K562 (cell line): ENCODE data around the gene HS3ST3A1. TPM values are rescaled to one million over a fixed set of nuclear protein-coding genes. Genes with fewer than 3 reads are reported as not detected.

Experiments
- ATAC-seq: fragments of 200-7000 bp; cut with Tn5 transposase; 3 replicates; pipeline ENCODE4 v1.9.1; 2020; ENCODE audit warnings: moderate library complexity
- BruUV-seq: library from RNA; stranded (reverse); fragments of 400-500 nt; replicated peaks from 2 replicates; lab custom pipeline; 2021; lab: Mats Ljungman, UMichigan
- CTCF ChIA-PET: fragments of 300-600 bp; formaldehyde crosslinking; extraction: SDS; loops from one replicate; lab custom pipeline; 2021; ENCODE audit warnings: low intra/inter-chr PET ratio; lab: Yijun Ruan, JAX
- POLR2A ChIA-PET: fragments of 300-600, 350-650 bp; sonication (Branson Sonifier 250); formaldehyde crosslinking; extraction: SDS; loops from one replicate; lab custom pipeline; 2021; ENCODE audit warnings: antibody characterized with exemption, inconsistent platforms; lab: Yijun Ruan, JAX
- DNase-seq, 4 experiments: peaks; one replicate each; pipeline versions ENCODE4 v3.0.0 to v3.0.0-alpha.2; 2011 to 2018; ENCODE audit warnings: low spot score in 3 of 4, mixed read lengths in 3 of 4; ENCODE audit errors: extremely low read depth in 1 of 4
- FAIRE-seq: peaks from 2 replicates; lab custom pipeline; 2011; peaks lifted over from hg19 to GRCh38; lab: Jason Lieb, UNC
- H2AFZ ChIP-seq: 2 replicates; pipeline ENCODE4 v1.6.0; 2011; ENCODE audit warnings: low read depth, low read length, control low read depth, inconsistent platforms
- H3K27ac ChIP-seq: fragments of 200-600 bp; 3 replicates; pipeline ENCODE4 v1.8.0; 2011; ENCODE audit warnings: low read depth, mild to moderate bottlenecking, control low read depth, inconsistent platforms, low read length, moderate library complexity, mixed read lengths; ENCODE audit errors: extremely low read depth
- H3K27me3 ChIP-seq, 2 experiments: fragments of 300-600 bp in 1 of 2; 2 replicates in 1 of 2; 3 replicates in 1 of 2; pipeline versions ENCODE4 v1.6.0 to v1.8.0; 2011; ENCODE audit warnings: inconsistent platforms in 2 of 2, low read length in 2 of 2, mild to moderate bottlenecking in 1 of 2, mixed read lengths in 1 of 2, moderate library complexity in 1 of 2; ENCODE audit not compliant: control insufficient read depth in 2 of 2, insufficient read depth in 2 of 2
- H3K36me3 ChIP-seq: fragments of 300-600 bp; 3 replicates; pipeline ENCODE4 v1.8.0; 2011; ENCODE audit warnings: mild to moderate bottlenecking, low read length, inconsistent platforms; ENCODE audit not compliant: control insufficient read depth, insufficient read depth
- H3K4me1 ChIP-seq, 2 experiments: fragments of 200-600 bp in 1 of 2; replicated peaks in 1 of 2; 2 replicates in 1 of 2; 3 replicates in 1 of 2; pipeline versions ENCODE4 v1.5.1 to v1.8.0; 2011; ENCODE audit warnings: inconsistent platforms in 2 of 2, low read length in 2 of 2, mild to moderate bottlenecking in 1 of 2, mixed read lengths in 1 of 2, moderate library complexity in 1 of 2; ENCODE audit not compliant: control insufficient read depth in 2 of 2, insufficient read depth in 2 of 2
- H3K4me2 ChIP-seq: 2 replicates; pipeline ENCODE4 v1.6.1; 2011; ENCODE audit warnings: low read length, control low read depth, inconsistent platforms, mixed read lengths; ENCODE audit not compliant: insufficient read depth
- H3K4me3 ChIP-seq: fragments of 200-600 bp; sonication (generic), shearing (Covaris generic); 2 replicates; pipeline ENCODE4 v1.5.1; 2016; ENCODE audit warnings: control low read depth, inconsistent platforms
- H3K79me2 ChIP-seq: fragments of 200-600 bp; 3 replicates; pipeline ENCODE4 v1.8.0; 2011; ENCODE audit warnings: low read length, inconsistent platforms; ENCODE audit not compliant: control insufficient read depth, insufficient read depth
- H3K9ac ChIP-seq, 2 experiments: 2 replicates each; pipeline versions ENCODE4 v1.6.0 to v1.6.1; 2011; ENCODE audit warnings: low read depth in 2 of 2, low read length in 2 of 2, control low read depth in 1 of 2, inconsistent platforms in 1 of 2, mild to moderate bottlenecking in 1 of 2, mixed read lengths in 1 of 2; ENCODE audit not compliant: insufficient read depth in 1 of 2
- H3K9me1 ChIP-seq: one replicate; pipeline ENCODE4 v1.6.0; 2011; ENCODE audit warnings: inconsistent platforms, mild to moderate bottlenecking, low read length, moderate library complexity; ENCODE audit not compliant: control insufficient read depth, insufficient read depth
- H3K9me3 ChIP-seq: replicated peaks from 2 replicates; pipeline ENCODE4 v1.5.1; 2011; ENCODE audit warnings: low read depth, low read length, inconsistent platforms; ENCODE audit not compliant: control insufficient read depth, insufficient read depth
- H4K20me1 ChIP-seq: replicated peaks from 2 replicates; pipeline ENCODE4 v1.6.1; 2011; ENCODE audit warnings: low read length, inconsistent platforms, mixed read lengths; ENCODE audit not compliant: control insufficient read depth, insufficient read depth
- ARID3A ChIP-seq: IDR thresholded peaks from 2 replicates; pipeline ENCODE4 v1.6.1; 2012; ENCODE audit warnings: low read depth, low read length, improper control_type of control experiment, borderline replicate concordance
- ELF2 ChIP-seq: fragments of 250-450 bp; sonication (Bioruptor Pico); IDR thresholded peaks from 2 replicates; pipeline ENCODE4 v1.5.0; 2021; ENCODE audit warnings: mild to moderate bottlenecking
- ELK1 ChIP-seq: sonication (generic); formaldehyde crosslinking; IDR thresholded peaks from 2 replicates; pipeline ENCODE4 v1.8.1; 2022; ENCODE audit warnings: missing genetic modification reagents
- FOXJ3 ChIP-seq: sonication (generic); formaldehyde crosslinking; IDR thresholded peaks from 2 replicates; pipeline ENCODE4 v1.4.0; 2020; ENCODE audit warnings: mild to moderate bottlenecking, missing genetic modification reagents
- GATAD2A ChIP-seq: fragments of 450-650 bp; IDR thresholded peaks from 2 replicates; pipeline ENCODE4 v1.6.1; 2017
- ILF3 ChIP-seq: fragments of 450-650 bp; IDR thresholded peaks from 2 replicates; pipeline ENCODE4 v1.6.1; 2018; ENCODE audit warnings: antibody characterized with exemption, mild to moderate bottlenecking, moderate library complexity, borderline replicate concordance
- MCM2 ChIP-seq: fragments of 450-650 bp; IDR thresholded peaks from 2 replicates; pipeline ENCODE4 v1.6.1; 2017; ENCODE audit warnings: low read depth, mild to moderate bottlenecking
- MXI1 ChIP-seq: IDR thresholded peaks from 2 replicates; pipeline ENCODE4 v1.6.1; 2011; ENCODE audit warnings: low read depth, mild to moderate bottlenecking, improper control_type of control experiment, low read length
- PTRF ChIP-seq: fragments of 450-650 bp; IDR thresholded peaks from 2 replicates; pipeline ENCODE4 v1.6.1; 2016; ENCODE audit warnings: mild to moderate bottlenecking, missing genetic modification characterization, missing compliant biosample characterization
- SETDB1 ChIP-seq: IDR thresholded peaks from one replicate; pipeline ENCODE4 v1.6.1; 2012; ENCODE audit warnings: low read length, control low read depth, inconsistent platforms
- SMARCA4 ChIP-seq: fragments of 450-650 bp; IDR thresholded peaks from 2 replicates; pipeline ENCODE4 v1.6.1; 2016
- SOX6 ChIP-seq: fragments of 450-650 bp; IDR thresholded peaks from 2 replicates; pipeline ENCODE4 v1.6.1; 2014; ENCODE audit warnings: mild to moderate bottlenecking
- ZFP36 ChIP-seq: fragments of 150-350 bp; IDR thresholded peaks from 2 replicates; pipeline ENCODE4 v1.6.1; 2018; ENCODE audit warnings: low read length, low read depth; ENCODE audit not compliant: partially characterized antibody
- ZKSCAN3 ChIP-seq: fragments of 250-450 bp; sonication (Bioruptor Pico); IDR thresholded peaks from 2 replicates; pipeline ENCODE4 v1.4.0; 2020
- ZNF140 ChIP-seq: fragments of 250-450 bp; sonication (Bioruptor Pico); IDR thresholded peaks from 2 replicates; pipeline ENCODE4 v1.8.0; 2021; ENCODE audit warnings: moderate library complexity, mild to moderate bottlenecking, inconsistent platforms
- ZNF764 ChIP-seq: fragments of 250-450 bp; sonication (Bioruptor Pico); IDR thresholded peaks from 2 replicates; pipeline ENCODE4 v1.4.0; 2020; ENCODE audit warnings: low read depth, mild to moderate bottlenecking, moderate library complexity
- WGBS: fragments of 100-300 bp; shearing (Covaris generic); methylation state at CpG from one replicate; pipeline ENCODE4 v1.1.6; 2016; ENCODE audit warnings: low coverage, mixed read lengths; ENCODE audit not compliant: insufficient coverage; ENCODE audit errors: missing lambda C conversion rate; 5-methylcytosine and 5-hydroxymethylcytosine counted together
- in situ Hi-C: fragments of 300-500 bp; cut with MboI; formaldehyde crosslinking; loops from 4 replicates; pipeline ENCODE4 v1.15.0; 2018; ENCODE audit warnings: inconsistent platforms, mixed read lengths
- intact Hi-C: fragments of 100-400 bp; cut with micrococcal nuclease; formaldehyde crosslinking; loops from 2 replicates; pipeline ENCODE4 v1.14.2; 2022
- polyA plus RNA-seq, 8 experiments: library from polyadenylated mRNA; depleted of rRNA in 4 of 8; stranded (reverse) in 5 of 8; unstranded in 3 of 8; fragments of >200 nt; fragmentation: Nextera tagmentation in 2 of 8; fragmentation: Illumina TruSeq in 1 of 8; extraction: Ambion mirVana in 2 of 8; extraction: Trizol in 1 of 8; gene quantifications; 2 replicates each; pipeline versions ENCODE4 v1.2.1 to v1.2.3, GENCODE V29; 2011 to 2014; ENCODE audit warnings: inconsistent platforms in 1 of 8, missing spikeins in 1 of 8
- total RNA-seq, 7 experiments: library from RNA; depleted of rRNA in 6 of 7; stranded (reverse); fragments of >200 nt in 6 of 7; fragmentation: Illumina TruSeq in 2 of 7; extraction: Trizol in 2 of 7; gene quantifications; 2 replicates each; pipeline versions ENCODE4 v1.2.1 to v1.2.3, GENCODE V29; 2011 to 2021; ENCODE audit warnings: low replicate concordance in 1 of 7
- TF ChIP-seq, protein P1 (sequence below): fragments of 250-450 bp; sonication (Bioruptor Pico); IDR thresholded peaks from 2 replicates; pipeline ENCODE4 v1.8.0; 2021; ENCODE audit warnings: moderate library complexity, mild to moderate bottlenecking, inconsistent platforms
- TF ChIP-seq, protein P2 (sequence below): fragments of 450-650 bp; IDR thresholded peaks from one replicate; pipeline ENCODE4 v1.6.1; 2018; ENCODE audit warnings: mild to moderate bottlenecking, moderate library complexity; ENCODE audit not compliant: partially characterized antibody

HS3ST3A1 gene
- total and polyA plus RNA-seq, 9 of the 15 experiments (the other 6 are each of a cell fraction or from before 2014, with no cell fraction given): 0.25 to 14.8 (median 2.3) TPM

- no peaks in the 10 kb centered on the region for H3K36me3 ChIP-seq
- CTCF ChIA-PET: no interaction called here
Observed at GRCh38 chr17:13484020-13484419, 117.7 kb downstream of the HS3ST3A1 start.

More at GRCh38 chr17:13484020-13484419, 117.7 kb downstream of the HS3ST3A1 start:
- Histone ChIP-seq H3K79me2 (no peaks in the 10 kb centered on the region), H3K4me3 (no peak overlapping the region), H3K27me3 (no peaks in the 10 kb centered on the region), H3K9me1 (no peaks in the 10 kb centered on the region), H3K27ac (no peak overlapping the region), H4K20me1 (no peaks in the 10 kb centered on the region), H3K4me1 (no peaks in the 10 kb centered on the region), H3K4me2 (no peak overlapping the region), H2AFZ (peak overlapping the region; percentile 58; the same call in 1 of the 2 replicates), H3K9me3 (peaks cover 3% of the 10 kb centered on the region), H3K9ac (no peak overlapping the region)
- intact Hi-C loops (no loop called here), in situ Hi-C loops (no loop called here)
- 73% methylated on average over 4 of the region's 4 CpGs for WGBS
- TF ChIP-seq ELF2 (CRISPR knock-in tag): no peak
- TF ChIP-seq ZNF764: no peak
- TF ChIP-seq MXI1: no peak
- no peak for TF ChIP-seq ILF3
- TF ChIP-seq GATAD2A: no peak
- TF ChIP-seq SMARCA4: no peak
- TF ChIP-seq ARID3A: no peak
- no peak for TF ChIP-seq ELK1
- TF ChIP-seq, protein P1, sequence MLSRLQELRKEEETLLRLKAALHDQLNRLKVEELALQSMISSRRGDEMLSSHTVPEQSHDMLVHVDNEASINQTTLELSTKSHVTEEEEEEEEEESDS (CRISPR knock-in tag): no peak
- TF ChIP-seq SETDB1: no peak
- no peak for TF ChIP-seq SOX6
- no peak for TF ChIP-seq ZKSCAN3 (CRISPR knock-in tag)
- no peak for TF ChIP-seq ZNF140 (CRISPR knock-in tag)
- TF ChIP-seq, protein P2, sequence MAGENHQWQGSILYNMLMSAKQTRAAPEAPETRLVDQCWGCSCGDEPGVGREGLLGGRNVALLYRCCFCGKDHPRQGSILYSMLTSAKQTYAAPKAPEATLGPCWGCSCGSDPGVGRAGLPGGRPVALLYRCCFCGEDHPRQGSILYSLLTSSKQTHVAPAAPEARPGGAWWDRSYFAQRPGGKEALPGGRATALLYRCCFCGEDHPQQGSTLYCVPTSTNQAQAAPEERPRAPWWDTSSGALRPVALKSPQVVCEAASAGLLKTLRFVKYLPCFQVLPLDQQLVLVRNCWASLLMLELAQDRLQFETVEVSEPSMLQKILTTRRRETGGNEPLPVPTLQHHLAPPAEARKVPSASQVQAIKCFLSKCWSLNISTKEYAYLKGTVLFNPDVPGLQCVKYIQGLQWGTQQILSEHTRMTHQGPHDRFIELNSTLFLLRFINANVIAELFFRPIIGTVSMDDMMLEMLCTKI: no peak
- TF ChIP-seq PTRF (tag): no peak
- no peak for TF ChIP-seq FOXJ3 (CRISPR knock-in tag)
- no peak for TF ChIP-seq ZFP36
- TF ChIP-seq MCM2: no peak
- DNase-seq (no peak), ATAC-seq (no peak), FAIRE-seq (no peak)
- BruUV-seq: no TSS peak
- POLR2A ChIA-PET: no interaction called here
